ENCODE data around the gene PFKM. TPM values are rescaled to one million over a fixed set of nuclear protein-coding genes. Genes with fewer than 3 reads are reported as not detected.
A peak's percentile ranks its signal among the peaks of the same experiment; 100 is the strongest.

PFKM gene
- total and polyA plus RNA-seq, 8 donors: 7.0 to 27.5 (median 11.3) TPM

DNA sequence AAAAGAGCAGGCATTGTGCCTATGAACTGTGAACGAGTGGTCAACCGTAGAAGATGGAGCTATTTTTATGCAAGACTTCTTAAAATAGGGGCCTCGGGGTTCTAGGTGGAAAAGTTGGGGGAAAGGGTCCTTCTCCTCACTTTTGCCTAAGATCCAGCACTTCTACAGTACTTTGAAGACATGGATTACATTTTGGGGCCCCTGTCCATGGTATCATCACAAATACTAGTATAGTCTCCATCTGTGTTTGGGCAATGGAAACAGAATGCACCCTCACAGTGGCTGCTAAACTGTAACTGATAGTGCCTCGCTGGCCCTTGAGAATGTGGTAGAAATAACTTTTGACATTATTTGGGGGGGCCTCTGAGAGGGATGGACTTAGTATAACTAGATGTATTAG lies 58.8 kb downstream of the PFKM start:
- Histone ChIP-seq H3K27me3 (peaks cover 0 to 19% (median 0%) of the 10 kb centered on the region in 4 donors), H3K9me3 (no peaks in the 10 kb centered on the region), H3K27ac (no peak overlapping the region), H3K4me3 (no peak overlapping the region), H3K36me3 (no peaks in the 10 kb centered on the region), H3K4me1 (peaks cover 4 to 5% (median 4%) of the 10 kb centered on the region in 3 donors)
- WGBS, 2 donors: 62 to 65% methylated on average over 4 of the region's 4 CpGs
- ATAC-seq (no peak), DNase-seq (no peak), FAIRE-seq (no peak)
- TF ChIP-seq, protein P1, sequence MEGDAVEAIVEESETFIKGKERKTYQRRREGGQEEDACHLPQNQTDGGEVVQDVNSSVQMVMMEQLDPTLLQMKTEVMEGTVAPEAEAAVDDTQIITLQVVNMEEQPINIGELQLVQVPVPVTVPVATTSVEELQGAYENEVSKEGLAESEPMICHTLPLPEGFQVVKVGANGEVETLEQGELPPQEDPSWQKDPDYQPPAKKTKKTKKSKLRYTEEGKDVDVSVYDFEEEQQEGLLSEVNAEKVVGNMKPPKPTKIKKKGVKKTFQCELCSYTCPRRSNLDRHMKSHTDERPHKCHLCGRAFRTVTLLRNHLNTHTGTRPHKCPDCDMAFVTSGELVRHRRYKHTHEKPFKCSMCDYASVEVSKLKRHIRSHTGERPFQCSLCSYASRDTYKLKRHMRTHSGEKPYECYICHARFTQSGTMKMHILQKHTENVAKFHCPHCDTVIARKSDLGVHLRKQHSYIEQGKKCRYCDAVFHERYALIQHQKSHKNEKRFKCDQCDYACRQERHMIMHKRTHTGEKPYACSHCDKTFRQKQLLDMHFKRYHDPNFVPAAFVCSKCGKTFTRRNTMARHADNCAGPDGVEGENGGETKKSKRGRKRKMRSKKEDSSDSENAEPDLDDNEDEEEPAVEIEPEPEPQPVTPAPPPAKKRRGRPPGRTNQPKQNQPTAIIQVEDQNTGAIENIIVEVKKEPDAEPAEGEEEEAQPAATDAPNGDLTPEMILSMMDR (IDR thresholded peaks at IDR 0.05): no peak
- intact Hi-C loops (cut with DNase I): no loop called here

GRCh38 chr12:48179466-48179865 lies 60.3 kb downstream of the PFKM start:
- no peaks in the 10 kb centered on the region for H3K36me3 ChIP-seq
- no peak overlapping the region for H3K4me3 ChIP-seq
- peaks cover 0 to 24% (median 3%) of the 10 kb centered on the region in 4 donors for H3K27me3 ChIP-seq
- FAIRE-seq: no peak
- intact Hi-C loops (cut with DNase I): no loop called here
- no peaks in the 10 kb centered on the region for H3K9me3 ChIP-seq
- peaks cover 4 to 7% (median 5%) of the 10 kb centered on the region in 3 donors for H3K4me1 ChIP-seq
- TF ChIP-seq, protein P1 (IDR thresholded peaks at IDR 0.05): no peak
- ATAC-seq: no peak
- no peak overlapping the region for H3K27ac ChIP-seq
- no peak for DNase-seq
- WGBS, 2 donors: 88 to 95% methylated on average over 1 of the region's 1 CpG

DNA sequence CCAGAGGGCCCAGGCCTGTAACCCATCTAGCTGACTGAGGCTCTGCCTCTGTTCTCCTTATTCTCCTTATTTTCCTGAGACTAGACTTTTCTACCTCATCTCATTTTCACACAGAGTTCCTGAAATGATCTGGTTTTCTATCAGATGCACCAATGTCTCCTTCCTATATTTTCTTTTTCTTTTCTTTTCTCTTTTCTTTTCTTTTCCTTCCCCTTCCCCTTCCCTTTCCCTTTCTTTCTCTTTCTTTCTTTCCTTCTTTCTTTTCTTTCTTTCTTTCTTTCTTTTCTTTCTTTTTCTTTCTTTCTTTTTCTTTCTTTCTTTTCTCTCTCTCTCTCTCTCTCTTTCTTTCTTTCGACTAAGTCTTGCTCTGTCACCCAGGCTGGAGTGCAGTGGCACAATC lies 61.3 kb downstream of the PFKM start:
- H3K4me3 ChIP-seq: no peak overlapping the region
- intact Hi-C loops (cut with DNase I): no loop called here
- ATAC-seq (no peak), FAIRE-seq (no peak), DNase-seq (no peak)
- no peaks in the 10 kb centered on the region for H3K36me3 ChIP-seq
- WGBS, 2 donors: 45 to 70% methylated on average over 1 of the region's 1 CpG
- TF ChIP-seq, protein P1 (IDR thresholded peaks at IDR 0.05): no peak
- H3K4me1 ChIP-seq: peaks cover 4 to 7% (median 5%) of the 10 kb centered on the region in 3 donors
- H3K27me3 ChIP-seq: peaks cover 0 to 25% (median 3%) of the 10 kb centered on the region in 4 donors
- no peak overlapping the region for H3K27ac ChIP-seq
- H3K9me3 ChIP-seq: no peaks in the 10 kb centered on the region

GRCh38 chr12:48180857-48181495 lies 61.8 kb downstream of the PFKM start:
- Histone ChIP-seq H3K27ac (no peak overlapping the region), H3K4me3 (no peak overlapping the region), H3K36me3 (no peaks in the 10 kb centered on the region), H3K9me3 (no peaks in the 10 kb centered on the region), H3K4me1 (peaks cover 0 to 7% (median 5%) of the 10 kb centered on the region in 3 donors), H3K27me3 (peaks cover 0 to 25% (median 3%) of the 10 kb centered on the region in 4 donors)
- no peak for ATAC-seq
- TF ChIP-seq, protein P1 (IDR thresholded peaks at IDR 0.05): no peak
- 74 to 86% methylated on average over 2 of the region's 2 CpGs for WGBS, 2 donors
- intact Hi-C loops (cut with DNase I): no loop called here
- no peak for FAIRE-seq
- DNase-seq: no peak

GRCh38 chr12:48182631-48183030 lies 63.5 kb downstream of the PFKM start:
- H3K27me3 ChIP-seq: peaks cover 0 to 25% (median 3%) of the 10 kb centered on the region in 4 donors
- H3K9me3 ChIP-seq: no peaks in the 10 kb centered on the region
- H3K36me3 ChIP-seq: no peaks in the 10 kb centered on the region
- FAIRE-seq (no peak), DNase-seq (no peak), ATAC-seq (no peak)
- TF ChIP-seq, protein P1 (IDR thresholded peaks at IDR 0.05): no peak
- intact Hi-C loops (cut with DNase I): no loop called here
- H3K4me1 ChIP-seq: peaks cover 0 to 7% (median 5%) of the 10 kb centered on the region in 3 donors
- 9 to 11% methylated on average over 7 of the region's 7 CpGs for WGBS, 2 donors
- H3K27ac ChIP-seq: no peak overlapping the region
- peak overlapping the region in 3 of 4 donors; percentile 21 to 43 (median 30) for H3K4me3 ChIP-seq
